Esophagus squamous epithelium (tissue), 5 donors: ENCODE measurements around the gene ABCB8. TPM values are rescaled to one million over a fixed set of nuclear protein-coding genes. Genes with fewer than 3 reads are reported as not detected.

Source experiments
- DNase-seq: peaks from one replicate; lab custom pipeline; 2025; lab: John Stamatoyannopoulos, UW
- H3K27ac ChIP-seq, 4 donors: fragments of 200-600 bp; sonication (generic); one replicate each; pipeline ENCODE4 v1.5.1; 2016 to 2019; ENCODE audit warnings: mild to moderate bottlenecking in 1 of 4
- H3K27me3 ChIP-seq, 4 donors: fragments of 200-600 bp; sonication (generic); 1 replicate in 3 of 4; 2 replicates in 1 of 4; pipeline versions ENCODE4 v1.5.1 to v1.6.0; 2017 to 2021; ENCODE audit warnings: antibody characterized with exemption in 1 of 4
- H3K36me3 ChIP-seq, 3 donors: fragments of 200-600 bp; sonication (generic); one replicate each; pipeline ENCODE4 v1.5.1; 2016 to 2019
- H3K4me1 ChIP-seq, 3 donors: fragments of 200-600 bp; sonication (generic); one replicate each; pipeline ENCODE4 v1.5.1; 2017 to 2019
- H3K4me3 ChIP-seq, 4 donors: fragments of 200-600 bp; sonication (generic); 1 replicate in 3 of 4; 2 replicates in 1 of 4; pipeline ENCODE4 v1.5.1; 2016 to 2019; ENCODE audit warnings: mild to moderate bottlenecking in 2 of 4, moderate library complexity in 1 of 4
- H3K9me3 ChIP-seq, 3 donors: fragments of 200-600 bp; sonication (generic); one replicate each; pipeline ENCODE4 v1.5.1; 2016 to 2019
- CTCF ChIP-seq, 6 experiments: fragments of 450-650 bp in 4 of 6; fragments of 200-600 bp in 2 of 6; sonication (generic) in 2 of 6; IDR thresholded peaks; one replicate each; pipeline ENCODE4 v1.5.1; 2016 to 2019; ENCODE audit warnings: antibody characterized with exemption in 6 of 6, mild to moderate bottlenecking in 4 of 6, moderate library complexity in 4 of 6
- POLR2A ChIP-seq, 4 donors: fragments of 450-650 bp; IDR thresholded peaks; one replicate each; pipeline ENCODE4 v1.6.1; 2017; ENCODE audit warnings: antibody characterized with exemption in 4 of 4, mild to moderate bottlenecking in 4 of 4, moderate library complexity in 3 of 4
- WGBS, 2 donors: methylation state at CpG; one replicate each; pipeline ENCODE4 v1.1.5; 2018; 5-methylcytosine and 5-hydroxymethylcytosine counted together
- intact Hi-C: fragments of 100-400 bp; cut with DNase I; formaldehyde crosslinking; loops from one replicate; pipeline ENCODE4 v1.15.0; 2022
- total RNA-seq, 4 donors: library from RNA; depleted of rRNA; stranded (reverse); fragments of >200 nt; gene quantifications; one replicate each; pipeline ENCODE4 v1.1.0, GENCODE V29; 2016
- donor health status: DM: yes; HTN: yes; CAD: no.

The ABCB8 gene
- total RNA-seq, 4 donors from 2014 or later, result 23.1 to 41.0 (median 26.1) TPM

GRCh38 chr7:151035026-151035717, 6.9 kb downstream of the ABCB8 start:
- WGBS, 2 donors, result 78 to 90% methylated on average over 12 to 14 of the region's 21 CpGs
- Histone ChIP-seq H3K4me3 (no peak overlapping the region), H3K27me3 (no peaks in the 10 kb centered on the region), H3K27ac (no peak overlapping the region), H3K9me3 (no peaks in the 10 kb centered on the region), H3K36me3 (peaks cover 9 to 73% (median 16%) of the 10 kb centered on the region in 3 donors), H3K4me1 (peaks cover 8 to 19% (median 16%) of the 10 kb centered on the region in 3 donors)
- intact Hi-C loops, result no loop called here
- DNase-seq, result no peak
- no peak for TF ChIP-seq POLR2A (IDR thresholded peaks at IDR 0.05)
- TF ChIP-seq CTCF (IDR thresholded peaks at IDR 0.05), result no peak

- intact Hi-C loops, result no loop called here
- WGBS, 2 donors, result no CpG with 5 or more reads among the region's 17 CpGs
- Histone ChIP-seq H3K36me3 (peaks cover 9 to 72% (median 16%) of the 10 kb centered on the region in 3 donors), H3K27me3 (no peaks in the 10 kb centered on the region), H3K9me3 (no peaks in the 10 kb centered on the region), H3K4me3 (no peak overlapping the region), H3K4me1 (peaks cover 8 to 19% (median 16%) of the 10 kb centered on the region in 3 donors), H3K27ac (no peak overlapping the region)
- no peak for DNase-seq
- no peak for TF ChIP-seq POLR2A (IDR thresholded peaks at IDR 0.05)
- no peak for TF ChIP-seq CTCF (IDR thresholded peaks at IDR 0.05)
These were observed 7.7 kb downstream of the ABCB8 start for GRCh38 chr7:151035902-151036301.

GRCh38 chr7:151038951-151039849, 10.9 kb downstream of the ABCB8 start:
- intact Hi-C loops, result no loop called here
- Histone ChIP-seq H3K9me3 (no peaks in the 10 kb centered on the region), H3K4me3 (no peak overlapping the region), H3K27me3 (no peaks in the 10 kb centered on the region), H3K4me1 (peaks cover 8 to 19% (median 16%) of the 10 kb centered on the region in 3 donors), H3K36me3 (peaks cover 16 to 68% (median 18%) of the 10 kb centered on the region in 3 donors), H3K27ac (peak overlapping the region; percentile 16 to 62 (median 46))
- no peak for DNase-seq
- 23 to 67% methylated on average over 5 to 7 of the region's 12 CpGs for WGBS, 2 donors
- TF ChIP-seq POLR2A (IDR thresholded peaks at IDR 0.05), result no peak
- TF ChIP-seq CTCF (IDR thresholded peaks at IDR 0.05), result no peak

GRCh38 chr7:151039850-151040548, 11.7 kb downstream of the ABCB8 start:
- Histone ChIP-seq H3K27ac (peak overlapping the region in 2 of 4 donors; percentile 2 to 62), H3K27me3 (no peaks in the 10 kb centered on the region), H3K4me1 (peaks cover 8 to 19% (median 16%) of the 10 kb centered on the region in 3 donors), H3K4me3 (no peak overlapping the region), H3K9me3 (no peaks in the 10 kb centered on the region), H3K36me3 (peaks cover 16 to 68% (median 18%) of the 10 kb centered on the region in 3 donors)
- 33 to 69% methylated on average over 4 to 9 of the region's 18 CpGs for WGBS, 2 donors
- no peak for DNase-seq
- intact Hi-C loops, result no loop called here
- TF ChIP-seq CTCF (IDR thresholded peaks at IDR 0.05) (no peak), POLR2A (IDR thresholded peaks at IDR 0.05) (no peak)
